Activated naive CD4-positive, alpha-beta T cell treated with anti-CD3 and anti-CD28 coated beads, Interleukin-2, amount 10 ng/mL, durations not matched to agents 7 days and 5 days (primary cell): ENCODE measurements around the gene SKIC2.
"Not testable (repeated sequence)": the region's sequence is repeated elsewhere in the genome, so short reads cannot be mapped to it uniquely, and the experiment has no call there.

Experiments used
- CTCF ChIA-PET: fragments of 350-600 bp; sonication (Branson Sonifier 250); formaldehyde crosslinking; loops from one replicate; lab custom pipeline; 2021; ENCODE audit warnings: antibody characterized with exemption; lab: Charles Lee
- DNase-seq: peaks from one replicate; pipeline ENCODE4 v3.0.0-alpha.2; 2020
- H3K27ac Mint-ChIP-seq: one replicate; pipeline ENCODE4 v1.8.0; 2021; ENCODE audit warnings: mild to moderate bottlenecking, moderate library complexity, mixed read lengths
- H3K27me3 Mint-ChIP-seq: one replicate; pipeline ENCODE4 v1.8.0; 2021; ENCODE audit warnings: mild to moderate bottlenecking, mixed read lengths
- H3K36me3 Mint-ChIP-seq: one replicate; pipeline ENCODE4 v1.8.0; 2021; ENCODE audit warnings: mixed read lengths
- H3K4me1 Mint-ChIP-seq: one replicate; pipeline ENCODE4 v1.8.0; 2021; ENCODE audit warnings: mixed read lengths
- H3K4me3 Mint-ChIP-seq: one replicate; pipeline ENCODE4 v1.8.0; 2021; ENCODE audit warnings: mild to moderate bottlenecking, moderate library complexity, mixed read lengths
- H3K9me3 Mint-ChIP-seq: one replicate; pipeline ENCODE4 v1.8.0; 2021; ENCODE audit warnings: mixed read lengths

Gene SKIC2

DNA sequence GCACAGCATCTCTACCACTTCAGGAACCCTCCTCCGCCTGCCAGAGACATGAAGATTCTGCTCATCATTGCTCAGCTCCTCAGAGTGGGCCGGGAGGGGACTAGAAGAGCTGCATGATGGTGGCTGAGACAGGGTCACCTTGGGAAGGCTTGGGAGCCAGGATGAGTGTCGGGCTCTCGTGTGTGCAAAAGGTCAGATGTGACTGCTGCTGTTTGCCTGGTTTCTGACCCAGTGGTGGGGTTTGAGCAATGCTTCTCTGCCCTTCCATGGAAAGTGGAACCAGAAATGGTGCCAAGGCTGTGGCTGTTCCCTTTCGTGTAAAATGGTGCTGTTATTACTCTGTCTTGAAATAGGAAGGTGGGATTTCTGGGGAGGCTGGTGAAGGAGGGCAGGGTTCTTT, 22.0 kb downstream of the SKIC2 start:
- H3K27me3 Mint-ChIP-seq, H3K9me3 Mint-ChIP-seq, H3K36me3 Mint-ChIP-seq, CTCF ChIA-PET, H3K4me3 Mint-ChIP-seq, H3K27ac Mint-ChIP-seq, DNase-seq: not testable (repeated sequence)
- peaks cover 19% of the 10 kb centered on the region for H3K4me1 Mint-ChIP-seq

- H3K9me3 Mint-ChIP-seq, CTCF ChIA-PET, H3K27me3 Mint-ChIP-seq, H3K27ac Mint-ChIP-seq, DNase-seq, H3K36me3 Mint-ChIP-seq, H3K4me3 Mint-ChIP-seq: not testable (repeated sequence)
- H3K4me1 Mint-ChIP-seq, result peaks cover 19% of the 10 kb centered on the region
Observed at GRCh38 chr6:31981744-31982143, 22.8 kb downstream of the SKIC2 start, which contains the start of gene C4A. TSS of gene C4A (plus strand) at chr6:31982057. CDS start at chr6:31982108, 51 bp downstream.

- H3K27ac Mint-ChIP-seq, H3K36me3 Mint-ChIP-seq, H3K4me1 Mint-ChIP-seq, H3K4me3 Mint-ChIP-seq, H3K27me3 Mint-ChIP-seq, DNase-seq, H3K9me3 Mint-ChIP-seq, CTCF ChIA-PET: not testable (repeated sequence)
Observed at GRCh38 chr6:31989363-31989762, 30.4 kb downstream of the SKIC2 start.

DNA sequence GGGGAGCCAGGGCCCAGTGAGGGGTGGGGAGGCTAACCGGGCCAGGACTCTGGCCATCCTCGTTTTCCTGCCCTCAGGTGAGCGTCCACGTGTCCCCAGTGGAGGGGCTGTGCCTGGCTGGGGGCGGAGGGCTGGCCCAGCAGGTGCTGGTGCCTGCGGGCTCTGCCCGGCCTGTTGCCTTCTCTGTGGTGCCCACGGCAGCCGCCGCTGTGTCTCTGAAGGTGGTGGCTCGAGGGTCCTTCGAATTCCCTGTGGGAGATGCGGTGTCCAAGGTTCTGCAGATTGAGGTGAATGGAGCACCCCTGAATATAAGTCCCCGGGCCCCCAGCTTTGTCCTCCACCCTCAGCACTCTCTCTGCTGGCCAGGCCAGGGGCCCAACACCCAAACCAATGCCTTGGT, 35.4 kb downstream of the SKIC2 start:
- H3K27ac Mint-ChIP-seq, H3K36me3 Mint-ChIP-seq, DNase-seq, CTCF ChIA-PET, H3K9me3 Mint-ChIP-seq, H3K4me1 Mint-ChIP-seq, H3K4me3 Mint-ChIP-seq, H3K27me3 Mint-ChIP-seq: not testable (repeated sequence)

- DNase-seq, CTCF ChIA-PET, H3K27me3 Mint-ChIP-seq, H3K4me3 Mint-ChIP-seq, H3K36me3 Mint-ChIP-seq, H3K27ac Mint-ChIP-seq, H3K4me1 Mint-ChIP-seq, H3K9me3 Mint-ChIP-seq: not testable (repeated sequence)
Observed at GRCh38 chr6:31996385-31996784, 37.4 kb downstream of the SKIC2 start.

DNA sequence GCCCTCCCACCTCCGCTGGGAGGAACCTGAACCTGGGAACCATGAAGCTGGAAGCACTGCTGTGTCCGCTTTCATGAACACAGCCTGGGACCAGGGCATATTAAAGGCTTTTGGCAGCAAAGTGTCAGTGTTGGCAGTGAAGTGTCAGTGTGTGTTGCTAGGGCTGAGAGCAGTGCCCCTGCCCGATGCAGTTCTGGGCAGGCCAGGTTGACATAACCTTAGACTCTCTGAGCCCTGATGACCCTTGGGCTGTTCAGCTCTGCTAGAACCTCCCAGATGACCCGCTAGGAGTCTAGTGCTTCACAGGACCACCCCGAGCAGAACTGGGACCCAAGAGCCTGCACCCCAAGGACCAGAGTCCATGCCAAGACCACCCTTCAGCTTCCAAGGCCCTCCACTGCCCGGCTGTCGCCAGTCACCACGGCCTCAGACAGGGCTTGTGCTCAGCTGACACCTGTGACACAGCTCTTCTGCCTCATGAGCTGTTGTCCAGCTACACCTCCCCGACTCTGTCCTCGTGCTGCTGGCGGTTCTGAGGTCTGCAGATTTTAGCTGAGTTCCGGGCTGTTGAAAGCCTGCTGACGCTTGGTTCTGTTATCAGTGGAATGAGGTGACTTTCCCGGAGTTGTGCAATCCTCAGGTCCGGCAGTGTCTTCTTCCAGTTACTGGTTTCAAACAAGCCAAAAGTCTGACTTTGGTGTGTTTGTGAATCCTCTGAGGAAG, 43.7 kb downstream of the SKIC2 start:
- H3K27me3 Mint-ChIP-seq, CTCF ChIA-PET, H3K4me1 Mint-ChIP-seq, DNase-seq, H3K4me3 Mint-ChIP-seq, H3K27ac Mint-ChIP-seq, H3K36me3 Mint-ChIP-seq, H3K9me3 Mint-ChIP-seq: not testable (repeated sequence)

DNA sequence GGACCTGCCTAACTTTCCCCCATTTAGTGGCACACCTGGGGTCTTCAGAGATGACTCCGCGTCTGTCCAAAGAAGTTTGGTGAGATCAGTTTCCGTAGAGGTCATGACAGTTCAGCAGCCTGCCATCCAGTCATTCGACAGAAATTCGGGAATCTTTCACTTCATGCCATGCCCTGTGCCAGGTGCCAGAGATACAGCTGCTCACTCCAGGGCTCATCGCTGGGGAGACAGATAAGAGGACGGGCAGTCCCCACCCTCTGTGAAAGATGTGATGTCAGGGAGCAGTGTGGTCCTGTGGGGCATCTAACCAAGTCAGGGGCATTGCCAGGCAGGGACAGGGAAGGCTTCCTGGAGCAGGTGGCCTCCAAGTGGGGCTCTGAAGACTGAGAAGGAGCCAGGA, 44.3 kb downstream of the SKIC2 start:
- H3K27me3 Mint-ChIP-seq, H3K36me3 Mint-ChIP-seq, H3K4me3 Mint-ChIP-seq, H3K4me1 Mint-ChIP-seq, H3K9me3 Mint-ChIP-seq, H3K27ac Mint-ChIP-seq, DNase-seq, CTCF ChIA-PET: not testable (repeated sequence)

- H3K27ac Mint-ChIP-seq, H3K4me1 Mint-ChIP-seq: not testable (repeated sequence)
Observed at GRCh38 chr6:32004393-32004792, 45.4 kb downstream of the SKIC2 start.

DNA sequence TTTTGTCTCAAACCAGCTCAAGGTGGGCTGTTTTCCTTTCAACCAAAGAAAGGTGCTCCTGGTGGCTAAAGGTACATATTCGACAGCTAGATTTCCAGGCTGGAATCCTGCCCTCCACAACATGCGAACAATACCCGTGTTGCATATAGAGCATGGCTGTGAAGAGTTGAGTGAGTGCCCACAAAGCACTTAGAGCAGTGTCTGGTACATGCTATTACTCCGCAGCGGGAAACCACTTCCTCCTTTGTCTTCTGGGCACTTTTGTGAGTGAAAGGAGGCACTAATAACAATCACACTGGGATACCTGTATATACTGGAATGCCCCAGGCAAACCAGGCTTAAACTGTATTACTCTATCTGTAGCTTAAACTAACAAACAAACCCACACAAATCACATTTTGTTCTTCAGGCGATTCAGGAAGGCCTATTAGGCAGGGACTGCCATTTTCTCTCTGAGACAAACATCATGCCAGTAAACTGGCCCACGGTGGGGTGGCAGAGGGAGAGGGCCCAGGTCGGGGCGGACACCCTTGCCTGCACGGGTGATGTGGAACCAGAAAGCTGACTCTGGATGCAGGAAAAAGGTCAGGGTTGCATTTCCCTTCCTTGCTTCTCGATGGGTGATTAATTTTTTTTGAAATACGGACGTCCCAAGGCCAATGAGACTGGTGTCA, 46.0 kb downstream of the SKIC2 start:
- H3K4me3 Mint-ChIP-seq, H3K4me1 Mint-ChIP-seq, H3K36me3 Mint-ChIP-seq, H3K9me3 Mint-ChIP-seq, CTCF ChIA-PET, H3K27ac Mint-ChIP-seq, H3K27me3 Mint-ChIP-seq: not testable (repeated sequence)
- peak; percentile 16 for DNase-seq

More at GRCh38 chr6:32004393-32004792, 45.4 kb downstream of the SKIC2 start:
- H3K4me3 Mint-ChIP-seq, H3K27me3 Mint-ChIP-seq, CTCF ChIA-PET, DNase-seq, H3K9me3 Mint-ChIP-seq, H3K36me3 Mint-ChIP-seq: not testable (repeated sequence)

GRCh38 chr6:32005538-32005880, 46.5 kb downstream of the SKIC2 start:
- H3K9me3 Mint-ChIP-seq, CTCF ChIA-PET, H3K4me1 Mint-ChIP-seq, H3K27me3 Mint-ChIP-seq, H3K36me3 Mint-ChIP-seq, H3K4me3 Mint-ChIP-seq, H3K27ac Mint-ChIP-seq: not testable (repeated sequence)
- peak; percentile 19 for DNase-seq

- CTCF ChIA-PET, H3K9me3 Mint-ChIP-seq, H3K4me1 Mint-ChIP-seq, H3K4me3 Mint-ChIP-seq, H3K36me3 Mint-ChIP-seq, H3K27me3 Mint-ChIP-seq, H3K27ac Mint-ChIP-seq: not testable (repeated sequence)
- peak; percentile 15 for DNase-seq
Observed at GRCh38 chr6:32005991-32006529, 47.1 kb downstream of the SKIC2 start.

DNA sequence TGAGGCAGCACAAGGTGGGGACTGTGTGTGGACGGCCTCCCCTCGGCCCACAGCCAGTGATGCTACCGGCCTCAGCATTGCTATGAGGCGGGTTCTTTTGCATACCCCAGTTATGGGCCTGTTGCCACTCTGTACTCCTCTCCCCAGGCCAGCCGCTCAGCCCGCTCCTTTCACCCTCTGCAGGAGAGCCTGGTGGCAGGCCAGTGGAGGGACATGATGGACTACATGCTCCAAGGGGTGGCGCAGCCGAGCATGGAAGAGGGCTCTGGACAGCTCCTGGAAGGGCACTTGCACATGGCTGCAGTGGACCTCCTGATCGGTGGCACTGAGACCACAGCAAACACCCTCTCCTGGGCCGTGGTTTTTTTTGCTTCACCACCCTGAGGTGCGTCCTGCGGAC, 48.1 kb downstream of the SKIC2 start:
- DNase-seq, result peak; percentile 16
- H3K4me3 Mint-ChIP-seq, H3K9me3 Mint-ChIP-seq, CTCF ChIA-PET, H3K27me3 Mint-ChIP-seq, H3K36me3 Mint-ChIP-seq, H3K4me1 Mint-ChIP-seq, H3K27ac Mint-ChIP-seq: not testable (repeated sequence)

DNA sequence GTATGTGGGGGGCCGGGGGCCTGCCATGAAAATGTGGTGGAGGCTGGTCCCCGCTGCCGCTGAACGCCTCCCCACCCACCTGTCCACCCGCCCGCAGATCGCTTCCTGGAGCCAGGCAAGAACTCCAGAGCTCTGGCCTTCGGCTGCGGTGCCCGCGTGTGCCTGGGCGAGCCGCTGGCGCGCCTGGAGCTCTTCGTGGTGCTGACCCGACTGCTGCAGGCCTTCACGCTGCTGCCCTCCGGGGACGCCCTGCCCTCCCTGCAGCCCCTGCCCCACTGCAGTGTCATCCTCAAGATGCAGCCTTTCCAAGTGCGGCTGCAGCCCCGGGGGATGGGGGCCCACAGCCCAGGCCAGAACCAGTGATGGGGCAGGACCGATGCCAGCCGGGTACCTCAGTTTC, 49.1 kb downstream of the SKIC2 start:
- H3K4me1 Mint-ChIP-seq, H3K9me3 Mint-ChIP-seq, H3K27ac Mint-ChIP-seq, H3K4me3 Mint-ChIP-seq, CTCF ChIA-PET, DNase-seq, H3K27me3 Mint-ChIP-seq, H3K36me3 Mint-ChIP-seq: not testable (repeated sequence)

DNA sequence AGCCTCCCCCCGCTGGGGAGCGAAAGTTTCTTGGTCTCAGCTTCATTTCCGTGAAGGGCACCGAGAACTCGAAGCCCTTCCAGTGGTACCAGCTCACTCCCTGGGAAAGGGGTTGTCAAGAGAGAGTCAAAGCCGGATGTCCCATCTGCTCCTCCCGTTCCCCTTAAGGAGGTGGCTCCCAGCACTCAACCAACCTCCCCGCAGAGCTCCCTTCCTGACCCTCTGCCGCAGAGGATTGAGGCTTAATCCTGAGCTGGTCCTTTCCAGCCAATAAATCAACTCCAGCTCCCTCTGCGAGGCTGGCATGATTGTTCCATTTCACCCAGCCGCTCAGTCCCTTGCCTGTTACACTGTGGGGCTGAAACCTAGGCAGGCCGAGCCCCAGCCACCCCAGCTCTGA, 49.6 kb downstream of the SKIC2 start:
- H3K4me3 Mint-ChIP-seq, H3K9me3 Mint-ChIP-seq, H3K4me1 Mint-ChIP-seq, CTCF ChIA-PET, H3K27ac Mint-ChIP-seq, H3K27me3 Mint-ChIP-seq, H3K36me3 Mint-ChIP-seq: not testable (repeated sequence)
- peak; percentile 16 for DNase-seq

- H3K9me3 Mint-ChIP-seq, H3K4me1 Mint-ChIP-seq, H3K27me3 Mint-ChIP-seq, H3K4me3 Mint-ChIP-seq, H3K36me3 Mint-ChIP-seq, CTCF ChIA-PET, H3K27ac Mint-ChIP-seq: not testable (repeated sequence)
- DNase-seq, result peak; percentile 9
Observed at GRCh38 chr6:32009537-32009936, 50.6 kb downstream of the SKIC2 start.
